ENCODE measurements around the gene MLPH. TPM values are rescaled to one million over a fixed set of nuclear protein-coding genes. Genes with fewer than 3 reads are reported as not detected.

Gene MLPH
- total and polyA plus RNA-seq, 9 of the 15 experiments (the other 6 are each of a cell fraction or from before 2014, with no cell fraction given), result 0.22 TPM; not detected in 8

GRCh38 chr2:237519506-237520245 lies 32.6 kb downstream of the MLPH start:
- no peak overlapping the region for H3K4me2 ChIP-seq (ENCODE audit: insufficient read depth, low read length)
- H3K79me2 ChIP-seq (ENCODE audit: control insufficient read depth, insufficient read depth, low read length), result no peaks in the 10 kb centered on the region
- WGBS (ENCODE audit: insufficient coverage, low coverage, missing lambda C conversion rate), result 0% methylated on average over 3 of the region's 14 CpGs
- peaks cover 0 to 10% of the 10 kb centered on the region in 2 experiments; a peak in 1 of 5 replicates for H3K27me3 ChIP-seq (ENCODE audit: control insufficient read depth in 2 of 2, insufficient read depth in 2 of 2, low read length in 2 of 2)
- H3K9me3 ChIP-seq (replicated peaks; ENCODE audit: control insufficient read depth, insufficient read depth, low read depth, low read length), result no peaks in the 10 kb centered on the region
- ChIA-PET CTCF (ENCODE audit: low intra/inter-chr PET ratio) (no interaction called here), POLR2A (no interaction called here)
- H2AFZ ChIP-seq (ENCODE audit: low read depth, low read length), result no peak overlapping the region
- no peaks in the 10 kb centered on the region for H3K9me1 ChIP-seq (ENCODE audit: control insufficient read depth, insufficient read depth, low read length)
- no peaks in the 10 kb centered on the region for H3K4me1 ChIP-seq (replicated peaks in 1 of 2; ENCODE audit: control insufficient read depth in 2 of 2, insufficient read depth in 2 of 2, low read length in 2 of 2)
- ATAC-seq (no peak), DNase-seq (ENCODE audit: extremely low read depth in 1 of 4, low spot score in 3 of 4) (no peak), FAIRE-seq (no peak)
- H3K27ac ChIP-seq (ENCODE audit: extremely low read depth, low read depth, low read length), result no peak overlapping the region
- no peak overlapping the region for H3K4me3 ChIP-seq
- H3K9ac ChIP-seq (ENCODE audit: insufficient read depth in 1 of 2, low read depth in 2 of 2, low read length in 2 of 2), result no peak overlapping the region
- intact Hi-C loops (cut with micrococcal nuclease), result no loop called here
- H4K20me1 ChIP-seq (replicated peaks; ENCODE audit: control insufficient read depth, insufficient read depth, low read length), result no peaks in the 10 kb centered on the region
- no peaks in the 10 kb centered on the region for H3K36me3 ChIP-seq (ENCODE audit: control insufficient read depth, insufficient read depth, low read length)
- in situ Hi-C loops (cut with MboI), result no loop called here
- TF ChIP-seq SLC30A9 (CRISPR knock-in tag; IDR thresholded peaks at IDR 0.05) (no peak), NUFIP1 (IDR thresholded peaks at IDR 0.05; ENCODE audit: partially characterized antibody) (no peak), HIVEP1 (CRISPR knock-in tag; IDR thresholded peaks at IDR 0.05) (no peak), KDM4B (IDR thresholded peaks at IDR 0.05; ENCODE audit: borderline replicate concordance in 2 of 2, low read depth in 1 of 2) (no peak), POLR2AphosphoS5 (IDR thresholded peaks at IDR 0.05; ENCODE audit: control insufficient read depth, insufficient read depth, low read depth, low read length) (no peak), CLOCK (CRISPR knock-in tag; IDR thresholded peaks at IDR 0.05; ENCODE audit: borderline replicate concordance) (no peak), HDAC2 (IDR thresholded peaks at IDR 0.05) (no peak), ZNF766 (CRISPR knock-in tag; conservative IDR thresholded peaks at IDR 0.05) (no peak), FUS (optimal IDR thresholded peaks at IDR 0.05; ENCODE audit: low read depth, low read length) (no peak), TAF1 (IDR thresholded peaks at IDR 0.05; ENCODE audit: control insufficient read depth, extremely low read depth, insufficient read depth, low read length, severe bottlenecking) (no peak), ARHGAP35 (IDR thresholded peaks at IDR 0.05; ENCODE audit: partially characterized antibody) (no peak), ATF6 (CRISPR knock-in tag; IDR thresholded peaks at IDR 0.05) (no peak), SMAD4 (CRISPR knock-in tag; conservative IDR thresholded peaks at IDR 0.05) (no peak)
- no TSS peak for BruUV-seq (replicated peaks)

Measured in K562 (cell line).